ENCODE measurements around the gene GAPDH. TPM values are rescaled to one million over a fixed set of nuclear protein-coding genes. Genes with fewer than 3 reads are reported as not detected.

Gene GAPDH
- total RNA-seq, 1 experiment from 2014 or later, result 4,276 TPM

DNA sequence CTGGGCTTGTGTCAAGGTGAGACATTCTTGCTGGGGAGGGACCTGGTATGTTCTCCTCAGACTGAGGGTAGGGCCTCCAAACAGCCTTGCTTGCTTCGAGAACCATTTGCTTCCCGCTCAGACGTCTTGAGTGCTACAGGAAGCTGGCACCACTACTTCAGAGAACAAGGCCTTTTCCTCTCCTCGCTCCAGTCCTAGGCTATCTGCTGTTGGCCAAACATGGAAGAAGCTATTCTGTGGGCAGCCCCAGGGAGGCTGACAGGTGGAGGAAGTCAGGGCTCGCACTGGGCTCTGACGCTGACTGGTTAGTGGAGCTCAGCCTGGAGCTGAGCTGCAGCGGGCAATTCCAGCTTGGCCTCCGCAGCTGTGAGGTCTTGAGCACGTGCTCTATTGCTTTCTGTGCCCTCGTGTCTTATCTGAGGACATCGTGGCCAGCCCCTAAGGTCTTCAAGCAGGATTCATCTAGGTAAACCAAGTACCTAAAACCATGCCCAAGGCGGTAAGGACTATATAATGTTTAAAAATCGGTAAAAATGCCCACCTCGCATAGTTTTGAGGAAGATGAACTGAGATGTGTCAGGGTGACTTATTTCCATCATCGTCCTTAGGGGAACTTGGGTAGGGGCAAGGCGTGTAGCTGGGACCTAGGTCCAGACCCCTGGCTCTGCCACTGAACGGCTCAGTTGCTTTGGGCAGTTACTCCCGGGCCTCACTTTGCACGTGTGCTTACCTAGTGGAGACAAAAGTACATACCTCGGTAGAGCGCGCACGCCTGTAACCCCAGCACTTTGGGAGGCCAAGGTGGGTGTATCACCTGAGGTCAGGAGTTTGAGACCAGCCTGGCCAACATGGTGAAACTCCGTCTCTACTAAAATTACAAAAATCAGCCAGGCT is 4.3 kb downstream of the GAPDH start (continued):
- TF ChIP-seq KAT7 (CRISPR knock-in tag; IDR thresholded peaks at IDR 0.05; ENCODE audit: borderline replicate concordance) (no peak), MXD4 (CRISPR knock-in tag; IDR thresholded peaks at IDR 0.05; ENCODE audit: borderline replicate concordance) (no peak), SOX15 (CRISPR knock-in tag; IDR thresholded peaks at IDR 0.05) (no peak), TP53 (CRISPR knock-in tag; IDR thresholded peaks at IDR 0.05) (0 out of 2 replicates have a peak, but pooled peaks have one; percentile 38), OVOL2 (CRISPR knock-in tag; IDR thresholded peaks at IDR 0.05; ENCODE audit: borderline replicate concordance) (no peak), NR1H2 (CRISPR knock-in tag; IDR thresholded peaks at IDR 0.05) (no peak), NFYB (CRISPR knock-in tag; conservative IDR thresholded peaks at IDR 0.05; ENCODE audit: low read depth) (no peak), CREM (CRISPR knock-in tag; IDR thresholded peaks at IDR 0.05) (peak; percentile 67), EMX1 (CRISPR knock-in tag; IDR thresholded peaks at IDR 0.05) (peak; percentile 94), ZNF138 (CRISPR knock-in tag; conservative IDR thresholded peaks at IDR 0.05) (0 out of 2 replicates have a peak, but pooled peaks have one; percentile 31), ZNF416 (CRISPR knock-in tag; IDR thresholded peaks at IDR 0.05) (peak; percentile 92; the same call in 1 of the 2 replicates), HMGA2 (CRISPR knock-in tag; IDR thresholded peaks at IDR 0.05) (no peak), CREB1 (CRISPR knock-in tag; IDR thresholded peaks at IDR 0.05) (peak; percentile 54; the same call in 1 of the 2 replicates), ZNF121 (CRISPR knock-in tag; IDR thresholded peaks at IDR 0.05) (no peak), SMAD4 (CRISPR knock-in tag; IDR thresholded peaks at IDR 0.05) (no peak)
- TF ChIP-seq, protein P1, sequence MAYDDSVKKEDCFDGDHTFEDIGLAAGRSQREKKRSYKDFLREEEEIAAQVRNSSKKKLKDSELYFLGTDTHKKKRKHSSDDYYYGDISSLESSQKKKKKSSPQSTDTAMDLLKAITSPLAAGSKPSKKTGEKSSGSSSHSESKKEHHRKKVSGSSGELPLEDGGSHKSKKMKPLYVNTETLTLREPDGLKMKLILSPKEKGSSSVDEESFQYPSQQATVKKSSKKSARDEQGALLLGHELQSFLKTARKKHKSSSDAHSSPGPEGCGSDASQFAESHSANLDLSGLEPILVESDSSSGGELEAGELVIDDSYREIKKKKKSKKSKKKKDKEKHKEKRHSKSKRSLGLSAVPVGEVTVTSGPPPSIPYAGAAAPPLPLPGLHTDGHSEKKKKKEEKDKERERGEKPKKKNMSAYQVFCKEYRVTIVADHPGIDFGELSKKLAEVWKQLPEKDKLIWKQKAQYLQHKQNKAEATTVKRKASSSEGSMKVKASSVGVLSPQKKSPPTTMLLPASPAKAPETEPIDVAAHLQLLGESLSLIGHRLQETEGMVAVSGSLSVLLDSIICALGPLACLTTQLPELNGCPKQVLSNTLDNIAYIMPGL (CRISPR knock-in tag; IDR thresholded peaks at IDR 0.05), result 0 out of 2 replicates have a peak, but pooled peaks have one; percentile 36
- TF ChIP-seq, protein P2, sequence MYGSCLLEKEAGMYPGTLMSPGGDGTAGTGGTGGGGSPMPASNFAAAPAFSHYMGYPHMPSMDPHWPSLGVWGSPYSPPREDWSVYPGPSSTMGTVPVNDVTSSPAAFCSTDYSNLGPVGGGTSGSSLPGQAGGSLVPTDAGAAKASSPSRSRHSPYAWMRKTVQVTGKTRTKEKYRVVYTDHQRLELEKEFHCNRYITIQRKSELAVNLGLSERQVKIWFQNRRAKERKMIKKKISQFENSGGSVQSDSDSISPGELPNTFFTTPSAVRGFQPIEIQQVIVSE (CRISPR knock-in tag; IDR thresholded peaks at IDR 0.05; ENCODE audit: borderline replicate concordance), result no peak
- TF ChIP-seq, protein P3, sequence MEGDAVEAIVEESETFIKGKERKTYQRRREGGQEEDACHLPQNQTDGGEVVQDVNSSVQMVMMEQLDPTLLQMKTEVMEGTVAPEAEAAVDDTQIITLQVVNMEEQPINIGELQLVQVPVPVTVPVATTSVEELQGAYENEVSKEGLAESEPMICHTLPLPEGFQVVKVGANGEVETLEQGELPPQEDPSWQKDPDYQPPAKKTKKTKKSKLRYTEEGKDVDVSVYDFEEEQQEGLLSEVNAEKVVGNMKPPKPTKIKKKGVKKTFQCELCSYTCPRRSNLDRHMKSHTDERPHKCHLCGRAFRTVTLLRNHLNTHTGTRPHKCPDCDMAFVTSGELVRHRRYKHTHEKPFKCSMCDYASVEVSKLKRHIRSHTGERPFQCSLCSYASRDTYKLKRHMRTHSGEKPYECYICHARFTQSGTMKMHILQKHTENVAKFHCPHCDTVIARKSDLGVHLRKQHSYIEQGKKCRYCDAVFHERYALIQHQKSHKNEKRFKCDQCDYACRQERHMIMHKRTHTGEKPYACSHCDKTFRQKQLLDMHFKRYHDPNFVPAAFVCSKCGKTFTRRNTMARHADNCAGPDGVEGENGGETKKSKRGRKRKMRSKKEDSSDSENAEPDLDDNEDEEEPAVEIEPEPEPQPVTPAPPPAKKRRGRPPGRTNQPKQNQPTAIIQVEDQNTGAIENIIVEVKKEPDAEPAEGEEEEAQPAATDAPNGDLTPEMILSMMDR (IDR thresholded peaks at IDR 0.05), result no peak
- TF ChIP-seq, protein P4, sequence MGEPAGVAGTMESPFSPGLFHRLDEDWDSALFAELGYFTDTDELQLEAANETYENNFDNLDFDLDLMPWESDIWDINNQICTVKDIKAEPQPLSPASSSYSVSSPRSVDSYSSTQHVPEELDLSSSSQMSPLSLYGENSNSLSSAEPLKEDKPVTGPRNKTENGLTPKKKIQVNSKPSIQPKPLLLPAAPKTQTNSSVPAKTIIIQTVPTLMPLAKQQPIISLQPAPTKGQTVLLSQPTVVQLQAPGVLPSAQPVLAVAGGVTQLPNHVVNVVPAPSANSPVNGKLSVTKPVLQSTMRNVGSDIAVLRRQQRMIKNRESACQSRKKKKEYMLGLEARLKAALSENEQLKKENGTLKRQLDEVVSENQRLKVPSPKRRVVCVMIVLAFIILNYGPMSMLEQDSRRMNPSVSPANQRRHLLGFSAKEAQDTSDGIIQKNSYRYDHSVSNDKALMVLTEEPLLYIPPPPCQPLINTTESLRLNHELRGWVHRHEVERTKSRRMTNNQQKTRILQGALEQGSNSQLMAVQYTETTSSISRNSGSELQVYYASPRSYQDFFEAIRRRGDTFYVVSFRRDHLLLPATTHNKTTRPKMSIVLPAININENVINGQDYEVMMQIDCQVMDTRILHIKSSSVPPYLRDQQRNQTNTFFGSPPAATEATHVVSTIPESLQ (CRISPR knock-in tag; IDR thresholded peaks at IDR 0.05), result no peak
- TF ChIP-seq, protein P5, sequence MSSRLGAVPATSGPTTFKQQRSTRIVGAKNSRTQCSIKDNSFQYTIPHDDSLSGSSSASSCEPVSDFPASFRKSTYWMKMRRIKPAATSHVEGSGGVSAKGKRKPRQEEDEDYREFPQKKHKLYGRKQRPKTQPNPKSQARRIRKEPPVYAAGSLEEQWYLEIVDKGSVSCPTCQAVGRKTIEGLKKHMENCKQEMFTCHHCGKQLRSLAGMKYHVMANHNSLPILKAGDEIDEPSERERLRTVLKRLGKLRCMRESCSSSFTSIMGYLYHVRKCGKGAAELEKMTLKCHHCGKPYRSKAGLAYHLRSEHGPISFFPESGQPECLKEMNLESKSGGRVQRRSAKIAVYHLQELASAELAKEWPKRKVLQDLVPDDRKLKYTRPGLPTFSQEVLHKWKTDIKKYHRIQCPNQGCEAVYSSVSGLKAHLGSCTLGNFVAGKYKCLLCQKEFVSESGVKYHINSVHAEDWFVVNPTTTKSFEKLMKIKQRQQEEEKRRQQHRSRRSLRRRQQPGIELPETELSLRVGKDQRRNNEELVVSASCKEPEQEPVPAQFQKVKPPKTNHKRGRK (CRISPR knock-in tag; IDR thresholded peaks at IDR 0.05; ENCODE audit: borderline replicate concordance), result no peak
- TF ChIP-seq, protein P6, sequence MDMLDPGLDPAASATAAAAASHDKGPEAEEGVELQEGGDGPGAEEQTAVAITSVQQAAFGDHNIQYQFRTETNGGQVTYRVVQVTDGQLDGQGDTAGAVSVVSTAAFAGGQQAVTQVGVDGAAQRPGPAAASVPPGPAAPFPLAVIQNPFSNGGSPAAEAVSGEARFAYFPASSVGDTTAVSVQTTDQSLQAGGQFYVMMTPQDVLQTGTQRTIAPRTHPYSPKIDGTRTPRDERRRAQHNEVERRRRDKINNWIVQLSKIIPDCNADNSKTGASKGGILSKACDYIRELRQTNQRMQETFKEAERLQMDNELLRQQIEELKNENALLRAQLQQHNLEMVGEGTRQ (CRISPR knock-in tag; IDR thresholded peaks at IDR 0.05), result no peak
- TF ChIP-seq, protein P7, sequence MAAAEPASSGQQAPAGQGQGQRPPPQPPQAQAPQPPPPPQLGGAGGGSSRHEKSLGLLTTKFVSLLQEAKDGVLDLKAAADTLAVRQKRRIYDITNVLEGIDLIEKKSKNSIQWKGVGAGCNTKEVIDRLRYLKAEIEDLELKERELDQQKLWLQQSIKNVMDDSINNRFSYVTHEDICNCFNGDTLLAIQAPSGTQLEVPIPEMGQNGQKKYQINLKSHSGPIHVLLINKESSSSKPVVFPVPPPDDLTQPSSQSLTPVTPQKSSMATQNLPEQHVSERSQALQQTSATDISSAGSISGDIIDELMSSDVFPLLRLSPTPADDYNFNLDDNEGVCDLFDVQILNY (CRISPR knock-in tag; IDR thresholded peaks at IDR 0.05), result no peak
- TF ChIP-seq, protein P8, sequence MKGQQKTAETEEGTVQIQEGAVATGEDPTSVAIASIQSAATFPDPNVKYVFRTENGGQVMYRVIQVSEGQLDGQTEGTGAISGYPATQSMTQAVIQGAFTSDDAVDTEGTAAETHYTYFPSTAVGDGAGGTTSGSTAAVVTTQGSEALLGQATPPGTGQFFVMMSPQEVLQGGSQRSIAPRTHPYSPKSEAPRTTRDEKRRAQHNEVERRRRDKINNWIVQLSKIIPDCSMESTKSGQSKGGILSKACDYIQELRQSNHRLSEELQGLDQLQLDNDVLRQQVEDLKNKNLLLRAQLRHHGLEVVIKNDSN (CRISPR knock-in tag; IDR thresholded peaks at IDR 0.05), result peak; percentile 66; the same call in 1 of the 2 replicates
